ENCODE measurements around the gene BPIFB2.

BPIFB2 gene

DNA sequence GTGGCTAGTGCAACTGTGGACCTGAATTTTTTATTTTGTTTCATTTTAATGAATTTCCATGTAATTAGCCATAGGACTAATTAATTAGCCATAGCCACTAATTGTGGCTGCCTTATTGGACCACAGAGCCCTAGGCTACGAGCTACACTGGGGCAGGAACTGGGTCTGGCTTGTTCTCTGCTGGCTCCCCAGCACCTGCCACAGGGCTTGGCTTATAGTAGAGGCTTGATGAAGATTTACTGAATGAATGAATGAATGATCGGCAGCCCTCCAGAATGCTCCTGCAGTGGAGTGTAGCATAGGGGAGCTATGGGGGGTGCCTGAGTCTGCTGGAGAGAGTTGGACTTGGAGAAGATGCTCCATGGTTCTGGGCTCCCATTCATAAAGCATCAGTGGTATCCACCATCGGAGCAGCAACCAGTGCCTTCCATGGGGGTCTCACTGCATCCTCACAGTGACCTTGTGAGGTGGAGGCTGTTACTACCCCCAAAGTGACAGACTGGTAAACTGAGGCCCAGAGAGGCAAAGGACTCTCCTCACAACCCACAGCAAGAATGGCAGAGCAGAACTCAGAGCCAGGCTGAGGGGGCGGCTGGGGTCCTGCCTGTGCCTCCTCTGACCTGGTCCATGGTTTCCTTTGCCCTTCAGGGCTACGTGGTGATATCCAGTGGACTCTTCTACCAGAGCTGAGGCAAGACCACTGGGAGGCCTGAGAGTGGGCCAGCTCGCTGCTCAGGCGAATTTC lies 15.4 kb downstream of the BPIFB2 start:
- DNase-seq (ENCODE audit: low spot score) = no peak

DNA sequence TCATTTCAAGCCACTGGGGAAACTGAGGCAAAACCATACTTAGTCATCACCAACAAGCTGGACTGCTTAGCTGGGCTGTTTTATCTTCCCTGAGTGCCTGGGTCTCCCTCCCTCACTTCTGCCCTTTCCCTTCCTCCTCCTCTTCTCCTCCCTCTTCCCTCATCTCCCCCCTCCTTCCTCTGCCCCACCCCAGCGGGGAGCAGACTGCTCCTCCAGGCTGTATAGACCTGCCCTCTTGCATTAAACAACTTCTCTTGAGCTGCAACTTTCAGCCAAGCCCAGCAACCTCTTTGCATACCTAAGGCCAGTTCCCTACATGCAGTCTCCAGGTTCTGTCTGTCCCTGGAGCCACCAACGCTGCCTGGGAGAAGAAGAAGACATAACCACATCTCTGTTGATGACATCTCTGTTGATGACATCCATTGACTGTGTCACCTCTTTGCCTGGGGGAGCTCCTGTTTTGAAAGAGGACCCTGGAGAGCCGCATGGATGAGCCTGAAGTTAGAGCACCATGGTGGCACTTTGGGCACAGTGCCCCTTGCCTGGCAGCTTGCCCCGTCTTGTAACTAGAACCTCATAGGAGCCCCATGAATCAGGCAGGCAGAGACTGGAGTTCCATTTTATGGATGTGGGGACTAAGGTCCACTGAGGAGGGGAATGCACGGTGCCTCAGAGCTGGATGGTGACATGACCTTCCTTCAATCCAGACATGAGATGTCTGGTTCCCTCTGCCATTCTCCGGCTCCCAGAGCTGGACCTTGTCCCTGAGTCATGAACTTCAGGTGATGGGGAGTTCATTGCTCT lies 16.1 kb downstream of the BPIFB2 start:
- DNase-seq (ENCODE audit: low spot score) = no peak

DNA sequence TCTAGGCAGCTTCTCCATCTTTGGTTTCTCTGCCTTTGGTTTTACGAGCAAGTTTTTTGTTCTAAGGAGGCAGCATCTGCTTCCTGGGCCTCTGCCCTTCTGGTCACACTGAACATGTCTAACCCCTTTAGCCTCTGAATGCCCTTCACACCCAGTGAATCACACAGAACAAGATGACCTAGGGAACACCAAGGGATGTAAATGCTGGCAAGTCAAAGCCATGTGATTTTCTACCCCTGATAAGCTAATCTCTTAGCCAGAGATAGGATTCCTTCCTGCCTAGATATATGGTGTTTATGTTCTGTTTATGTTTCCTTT lies 16.7 kb downstream of the BPIFB2 start:
- no peak for DNase-seq (ENCODE audit: low spot score)

DNA sequence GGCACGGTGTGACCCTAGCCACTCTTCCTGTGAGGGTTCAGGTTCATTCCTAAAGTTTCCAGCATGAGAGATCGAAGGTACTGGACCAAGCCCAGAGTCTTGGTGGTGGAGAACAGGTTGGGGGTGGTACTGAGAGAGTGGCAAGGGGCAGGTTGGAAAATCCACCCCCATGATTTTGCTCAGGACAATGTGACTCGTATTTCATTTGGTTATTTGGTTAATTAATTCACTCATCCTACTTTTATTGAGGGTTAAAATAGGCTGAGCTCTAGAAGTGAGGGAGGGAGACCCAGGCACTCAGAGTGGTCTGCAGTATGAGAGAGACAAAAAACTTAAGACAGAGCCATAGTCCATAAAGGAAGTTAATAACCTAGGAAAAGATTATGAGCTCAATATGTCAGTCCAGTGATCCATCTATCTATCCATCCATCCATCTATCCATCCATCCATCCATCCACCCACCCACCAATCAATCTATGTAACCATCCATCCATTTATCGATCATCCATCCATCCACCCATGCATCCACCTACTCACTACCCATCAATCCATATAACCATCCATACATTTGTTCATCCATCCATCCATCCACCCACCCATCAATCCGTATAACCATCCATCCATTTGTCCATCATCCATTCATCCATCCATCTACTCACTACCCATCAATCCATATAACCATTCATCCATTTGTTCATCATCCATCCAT lies 17.3 kb downstream of the BPIFB2 start:
- no peak for DNase-seq (ENCODE audit: low spot score)

DNA sequence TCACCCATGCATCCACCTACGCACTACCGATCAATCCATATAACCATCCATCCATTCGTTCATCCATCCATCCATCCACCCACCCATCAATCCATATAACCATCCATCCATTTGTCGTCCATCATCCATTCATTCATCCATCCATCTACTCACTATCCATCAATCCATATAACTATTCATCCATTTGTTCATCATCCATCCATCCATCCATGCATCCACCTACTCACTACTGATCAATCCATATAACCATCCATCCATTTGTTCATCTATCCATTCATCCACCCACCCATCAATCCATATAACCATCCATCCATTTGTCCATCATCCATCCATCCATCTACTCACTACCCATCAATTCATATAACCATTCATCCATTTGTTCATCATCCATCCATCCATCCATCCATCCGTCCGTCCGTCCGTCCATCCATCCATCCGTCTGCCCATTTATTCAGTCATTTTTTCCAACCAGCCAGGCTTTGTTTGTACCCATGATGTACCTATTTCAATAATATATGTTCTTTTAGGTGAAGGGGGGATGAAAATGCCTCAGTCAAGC lies 17.9 kb downstream of the BPIFB2 start:
- no peak for DNase-seq (ENCODE audit: low spot score)

DNA sequence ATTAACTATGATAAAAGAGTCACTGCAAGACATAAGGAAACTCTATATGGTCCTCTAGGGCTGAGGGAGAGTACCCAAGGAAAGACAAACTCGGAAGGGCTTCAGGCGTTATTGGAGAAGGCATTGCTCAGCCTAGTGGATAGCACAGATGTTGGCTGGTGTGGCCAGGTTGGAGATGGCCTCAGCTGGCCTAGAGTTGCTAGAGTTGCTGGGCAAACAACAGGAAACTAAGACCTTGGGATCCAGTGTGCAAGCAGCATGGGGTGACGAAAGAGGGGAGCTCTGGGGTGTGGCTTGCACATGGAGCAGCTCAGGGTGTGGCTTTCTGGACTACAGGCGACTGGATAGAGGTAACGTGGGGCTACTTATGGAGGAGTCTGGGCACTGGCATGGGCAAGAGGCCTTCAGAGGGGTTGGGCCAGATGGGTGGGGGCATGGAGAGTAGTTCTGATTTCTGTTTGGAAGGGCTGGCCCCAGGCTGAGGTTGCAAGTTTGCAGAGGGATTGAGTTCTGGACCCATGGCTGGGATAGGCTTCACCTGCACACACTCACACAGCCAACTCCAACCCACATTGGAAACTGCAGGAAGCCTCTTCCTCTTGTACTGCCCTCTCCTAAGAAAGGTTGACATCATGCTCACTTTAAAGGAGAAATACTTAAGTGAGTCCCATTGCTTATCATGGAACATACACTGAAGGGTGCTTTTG lies 18.7 kb downstream of the BPIFB2 start:
- no peak for DNase-seq (ENCODE audit: low spot score)

DNA sequence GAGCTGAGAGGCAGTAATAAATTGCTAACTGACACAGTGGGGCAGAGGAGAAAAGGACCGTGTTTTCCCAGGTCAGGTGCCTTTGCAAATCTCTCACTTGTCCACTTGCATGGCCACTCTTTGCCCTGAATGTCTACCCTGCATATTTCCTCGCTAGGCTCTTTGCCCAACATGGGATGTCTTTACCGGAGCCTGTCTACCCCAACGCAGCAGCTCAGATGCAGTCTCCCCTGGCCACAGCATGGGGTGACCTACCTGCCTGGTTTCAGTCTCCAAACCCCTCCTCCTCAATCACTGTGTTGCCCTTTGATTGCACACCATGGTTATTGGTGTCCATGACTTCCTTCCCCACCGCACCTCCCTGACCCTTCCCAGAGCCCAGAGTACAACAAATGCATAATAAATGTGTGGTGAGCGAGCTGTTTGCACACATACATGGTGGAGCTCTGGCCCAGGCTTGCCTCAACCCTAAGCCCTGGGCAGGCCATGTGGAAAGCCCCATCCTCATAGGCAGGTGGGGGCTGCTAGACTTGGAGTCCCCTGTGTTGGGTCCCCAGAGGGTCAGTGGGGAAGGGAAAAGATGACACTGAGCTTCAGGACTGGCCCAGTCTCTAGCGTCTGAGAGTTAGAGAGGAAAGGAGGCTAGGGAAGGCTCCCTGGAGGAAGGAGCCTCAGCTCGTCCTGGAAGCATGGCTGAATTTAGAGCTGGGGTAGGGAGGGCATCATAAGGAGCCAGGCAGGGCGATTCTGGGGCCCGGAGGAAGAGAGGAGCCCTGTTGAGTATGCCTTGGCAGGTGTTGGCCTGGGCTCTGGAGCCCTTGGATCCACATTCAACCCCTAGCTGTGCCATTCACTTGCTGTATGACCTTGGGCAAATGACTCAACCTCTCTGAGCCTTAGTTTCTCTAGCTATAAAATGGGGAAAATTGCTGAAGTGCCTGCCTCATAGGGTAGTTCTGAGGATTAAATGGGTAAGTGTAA lies 19.6 kb downstream of the BPIFB2 start:
- no peak for DNase-seq (ENCODE audit: low spot score)

DNA sequence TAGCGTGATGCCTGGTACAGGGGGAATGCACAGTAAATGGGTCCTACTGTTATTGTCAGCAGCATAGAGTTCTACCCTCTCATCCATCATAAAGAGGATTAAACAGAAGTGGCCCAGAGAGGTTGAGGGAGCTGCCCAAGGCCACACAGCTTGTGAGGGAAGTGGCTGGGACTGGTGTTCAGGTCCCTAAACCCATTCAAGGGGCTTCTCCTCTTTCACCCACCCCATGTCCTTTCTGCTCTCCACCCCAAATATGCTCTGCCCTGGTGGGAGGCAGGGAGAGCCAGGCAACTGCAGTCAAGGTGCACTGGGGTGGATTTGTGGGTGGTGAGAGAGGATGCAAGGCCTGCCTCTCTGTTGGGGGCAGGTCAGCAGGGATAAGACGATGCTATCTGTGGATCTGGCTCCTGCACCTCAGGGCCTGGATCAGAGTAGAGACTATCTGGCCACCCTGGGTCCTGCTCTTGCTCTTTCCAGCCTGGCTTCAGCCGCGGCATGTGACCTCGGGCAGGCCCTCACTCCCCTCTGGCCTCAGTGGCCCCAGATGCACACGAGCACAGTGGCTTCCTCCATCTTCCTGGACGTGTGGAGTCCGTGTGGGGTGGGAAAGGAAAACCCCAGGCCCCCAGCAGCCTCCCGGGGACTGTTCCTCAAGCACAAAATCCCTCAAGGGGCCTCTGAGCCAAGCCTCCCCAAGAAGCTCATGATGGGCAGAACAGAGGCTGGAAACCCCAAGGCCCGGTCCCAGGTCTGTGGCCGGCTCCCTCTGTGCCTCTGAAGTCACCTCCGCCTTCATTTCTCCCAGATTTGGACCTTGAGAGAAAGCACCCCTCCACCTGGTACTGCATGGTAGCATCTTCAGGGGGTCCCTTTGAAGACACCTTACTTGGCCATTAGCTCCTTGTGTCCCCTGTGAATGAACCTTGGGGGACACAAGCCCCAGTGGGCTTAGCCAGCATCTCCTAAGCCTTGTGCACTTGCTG lies 20.6 kb downstream of the BPIFB2 start:
- DNase-seq (ENCODE audit: low spot score) = no peak

DNA sequence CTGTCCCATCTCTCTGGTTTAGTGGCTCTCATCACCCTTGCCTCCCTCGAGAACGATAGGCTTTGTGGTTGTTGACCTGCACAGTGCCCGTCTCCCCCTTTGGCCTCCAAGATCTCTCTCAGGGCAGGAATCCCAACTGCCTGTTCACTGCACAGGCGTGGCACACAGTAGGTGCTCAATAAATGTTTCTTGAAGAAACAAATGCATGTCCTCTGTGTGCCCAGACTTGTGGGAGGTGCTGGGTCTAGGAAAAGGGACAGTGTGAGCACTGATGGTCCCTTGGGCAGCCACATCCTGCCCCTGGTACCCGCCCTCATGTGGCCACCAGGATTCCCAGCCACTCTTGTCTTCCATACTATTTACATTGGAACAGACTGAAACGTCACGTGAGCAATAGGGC lies 21.4 kb downstream of the BPIFB2 start:
- no peak for DNase-seq (ENCODE audit: low spot score)

DNA sequence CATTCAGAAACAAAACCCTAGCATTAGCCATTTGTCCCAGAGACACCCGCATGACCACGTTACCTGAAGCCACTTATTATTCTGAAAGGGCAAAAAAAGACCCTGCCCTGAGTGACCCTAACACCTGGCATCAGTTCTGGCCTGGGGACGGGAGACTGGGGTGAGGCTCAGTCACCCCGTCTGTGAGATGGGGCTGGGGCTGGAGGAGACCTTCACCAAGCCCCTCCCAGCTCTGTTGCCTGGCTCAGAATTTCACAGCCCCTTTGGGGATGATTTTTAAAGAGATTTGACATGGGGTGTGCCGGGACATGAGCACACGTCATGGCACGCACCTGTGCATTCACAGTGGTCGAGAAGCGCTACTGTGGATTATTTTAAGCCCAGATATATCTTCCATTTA lies 22.6 kb downstream of the BPIFB2 start:
- no peak for DNase-seq (ENCODE audit: low spot score)

DNA sequence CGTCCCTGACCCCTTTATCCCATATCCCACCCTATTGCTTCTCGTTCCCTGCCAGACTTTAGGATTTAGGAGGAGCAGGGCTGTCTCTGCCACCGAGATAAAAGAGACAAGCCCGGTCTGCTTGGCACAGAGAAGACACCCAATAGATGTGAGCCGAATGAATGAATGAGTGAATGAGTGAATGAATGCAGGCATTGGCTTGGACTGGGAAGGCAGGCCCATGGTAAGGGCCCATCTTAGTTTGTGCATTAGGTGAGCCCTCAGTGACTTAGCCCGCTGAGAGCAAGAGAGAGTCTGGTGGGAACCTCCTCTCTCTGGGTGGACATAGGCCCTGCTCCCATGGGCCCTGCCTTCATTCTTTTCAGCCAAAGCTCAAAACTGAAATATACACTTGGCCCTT lies 23.1 kb downstream of the BPIFB2 start:
- DNase-seq (ENCODE audit: low spot score) = no peak

DNA sequence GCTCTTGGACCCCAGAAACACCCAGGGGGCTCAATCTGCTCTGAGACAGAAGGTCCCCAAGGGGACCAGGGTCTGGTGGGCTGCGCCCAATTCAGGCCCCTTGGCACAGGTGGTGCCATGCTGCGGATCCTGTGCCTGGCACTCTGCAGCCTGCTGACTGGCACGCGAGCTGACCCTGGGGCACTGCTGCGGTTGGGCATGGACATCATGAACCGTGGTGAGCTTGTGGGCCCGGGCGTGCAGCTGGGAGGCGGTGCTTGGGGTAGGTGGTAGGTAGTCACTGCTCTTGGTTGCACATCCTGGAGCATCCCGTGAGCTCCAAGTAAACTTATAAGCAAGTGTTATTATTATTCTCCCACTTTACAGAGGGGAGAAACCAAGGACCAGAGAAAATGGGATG lies 24.0 kb downstream of the BPIFB2 start, which contains the start of gene BPIFB6:
BPIFB6 (plus strand) TSS at position 118 of the 400 bp plus-strand sequence; CDS start at position 118, 0 bp downstream.
- DNase-seq (ENCODE audit: low spot score) = no peak

DNA sequence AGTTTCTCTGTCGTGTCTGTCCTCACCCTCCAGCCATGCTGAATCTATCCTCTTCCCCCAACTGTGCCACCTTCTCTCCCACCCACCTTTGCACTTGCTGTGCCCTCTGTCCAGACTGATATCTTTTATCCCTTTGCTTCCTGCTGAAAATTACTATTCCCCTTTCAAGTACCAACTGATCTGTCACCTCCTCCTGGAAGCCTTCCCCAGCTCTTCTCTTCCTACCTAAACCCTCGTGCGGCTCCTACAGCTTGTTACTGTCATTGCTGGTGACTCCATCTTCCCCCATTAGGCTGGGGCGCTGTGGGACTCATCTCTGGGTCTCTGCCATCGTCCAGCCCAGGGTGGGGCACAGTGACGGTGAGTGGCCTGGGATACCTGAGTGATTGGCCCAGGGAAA lies 25.1 kb downstream of the BPIFB2 start:
- DNase-seq (ENCODE audit: low spot score) = no peak

DNA sequence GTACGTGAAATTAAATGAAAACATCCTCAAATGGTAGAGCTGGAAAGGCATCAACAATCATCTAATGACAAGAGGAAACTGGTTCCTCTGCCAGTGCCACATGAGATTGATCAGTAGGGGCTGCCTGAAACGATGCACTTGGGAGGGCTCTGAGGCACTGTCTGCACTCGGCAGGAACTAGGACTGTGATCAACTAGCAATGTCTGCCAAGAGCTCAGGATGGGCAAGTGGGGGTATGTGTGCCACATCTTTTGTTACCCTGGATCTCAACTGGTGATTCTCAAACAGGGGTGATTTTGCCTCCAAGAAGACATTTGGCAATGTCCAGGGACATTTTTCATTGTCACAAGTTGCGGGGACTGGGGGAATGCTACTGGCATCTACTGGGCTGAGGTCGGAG lies 25.9 kb downstream of the BPIFB2 start:
- DNase-seq (ENCODE audit: low spot score) = no peak

DNA sequence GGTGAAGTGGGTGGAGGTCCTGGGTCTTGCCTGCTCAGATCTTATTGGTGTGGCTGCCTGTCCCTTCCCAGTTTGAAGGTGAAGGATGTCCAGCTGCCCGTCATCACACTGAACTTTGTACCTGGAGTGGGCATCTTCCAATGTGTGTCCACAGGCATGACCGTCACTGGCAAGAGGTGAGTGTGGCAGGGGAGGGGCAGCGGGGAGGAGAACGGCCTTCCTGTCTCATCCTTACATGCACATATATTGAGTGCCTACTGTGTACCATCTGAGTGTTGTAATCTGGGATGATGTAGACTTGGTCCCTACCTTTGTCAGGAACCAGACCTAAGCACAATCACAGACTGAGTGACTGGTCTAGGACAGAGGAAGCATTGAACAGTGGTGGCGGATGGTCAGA lies 26.6 kb downstream of the BPIFB2 start:
- no peak for DNase-seq (ENCODE audit: low spot score)

DNA sequence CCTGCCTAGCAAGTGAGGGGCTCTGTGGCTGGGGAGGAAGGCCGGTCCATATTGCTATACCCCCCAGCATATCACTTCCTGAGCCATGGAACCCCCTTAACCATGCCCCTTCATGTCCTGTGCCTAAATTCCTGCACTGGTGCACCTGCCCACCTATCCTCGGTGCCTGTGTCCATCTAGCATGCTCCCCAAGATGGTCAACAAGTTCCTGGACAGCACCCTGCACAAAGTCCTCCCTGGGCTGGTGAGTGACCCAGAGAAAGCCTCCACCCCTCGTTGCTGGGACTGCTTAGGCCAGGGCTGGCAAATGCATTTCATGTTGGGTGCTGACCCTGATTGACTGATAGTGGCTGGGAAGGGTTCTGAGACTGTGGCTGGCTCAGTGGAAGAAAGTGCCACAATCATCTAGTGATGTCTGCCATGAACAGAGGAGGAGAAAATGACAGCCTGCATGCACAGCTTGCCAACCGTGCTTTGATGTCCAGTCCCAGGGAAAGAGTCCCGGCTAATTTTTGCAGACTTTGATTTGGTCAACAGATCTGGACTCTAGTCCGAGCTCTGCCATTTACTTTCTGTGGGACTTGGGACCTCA lies 27.5 kb downstream of the BPIFB2 start:
- DNase-seq (ENCODE audit: low spot score) = no peak

DNA sequence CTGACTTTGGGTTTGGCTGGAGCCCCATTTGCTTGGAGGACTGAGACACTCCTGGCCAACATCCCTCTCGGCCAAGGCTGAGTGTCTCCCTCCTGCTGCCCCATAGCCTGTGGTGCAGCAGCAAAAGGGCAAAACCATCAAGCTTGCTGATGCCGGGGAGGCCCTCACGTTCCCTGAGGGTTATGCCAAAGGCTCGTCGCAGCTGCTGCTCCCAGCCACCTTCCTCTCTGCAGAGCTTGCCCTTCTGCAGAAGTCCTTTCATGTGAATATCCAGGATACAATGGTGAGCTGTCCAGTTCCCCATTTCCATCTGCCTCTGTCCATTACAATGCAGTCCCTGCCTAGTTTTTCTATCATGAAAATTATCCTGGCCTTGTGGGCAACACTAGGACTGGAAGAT lies 30.0 kb downstream of the BPIFB2 start:
- DNase-seq (ENCODE audit: low spot score) = no peak

DNA sequence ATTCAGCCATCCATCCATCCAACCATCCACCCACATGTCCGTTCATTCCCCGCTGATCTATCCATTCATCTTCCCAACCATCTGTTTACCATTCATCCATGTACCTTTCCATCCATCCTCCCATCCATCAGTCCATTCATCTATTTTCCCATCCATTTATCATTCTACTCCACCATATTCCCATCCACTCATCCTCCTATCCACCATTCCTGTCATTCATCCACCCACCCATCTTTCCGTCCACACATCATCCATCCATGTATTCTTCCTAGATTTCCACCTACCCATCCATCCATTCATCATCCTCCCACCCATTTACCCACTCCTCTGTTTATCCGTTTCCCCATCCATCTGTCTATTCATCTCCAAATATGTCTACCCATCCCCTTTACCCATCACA lies 30.7 kb downstream of the BPIFB2 start:
- DNase-seq (ENCODE audit: low spot score) = no peak

DNA sequence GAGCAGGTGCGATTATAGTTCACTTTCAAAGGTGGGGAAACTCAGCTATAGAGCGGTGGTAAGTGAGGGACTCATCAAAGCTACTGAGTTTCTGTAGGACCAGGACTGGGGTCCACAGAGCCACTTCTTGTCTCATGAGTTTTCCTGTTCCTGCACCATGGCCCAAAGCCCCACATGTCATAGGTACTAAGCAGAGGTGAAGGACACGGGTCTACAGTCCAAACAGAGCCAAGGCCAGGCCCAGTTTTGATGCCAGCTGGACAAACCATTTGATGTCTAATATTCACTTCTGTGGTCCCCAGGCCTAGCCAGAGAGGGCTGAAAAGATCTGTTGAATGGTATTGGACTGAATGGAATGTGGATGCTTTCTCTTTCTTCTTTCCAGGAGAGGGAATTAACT lies 34.9 kb downstream of the BPIFB2 start:
- DNase-seq (ENCODE audit: low spot score) = no peak

Measured in AG20443 (cell line).